Left colon (tissue), 2 donors: ENCODE results near the gene AGBL3. TPM values are rescaled to one million over a fixed set of nuclear protein-coding genes. Genes with fewer than 3 reads are reported as not detected.
A peak's percentile ranks its signal among the peaks of the same experiment; 100 is the strongest.

ENCODE experiments used
- ATAC-seq: fragments of 200-7000 bp; cut with Tn5 transposase; one replicate; pipeline ENCODE4 v1.9.1; 2020; ENCODE audit warnings: mild to moderate bottlenecking, moderate library complexity
- DNase-seq, 2 donors: peaks; one replicate each; pipeline ENCODE4 v3.0.0-alpha.2; 2020
- intact Hi-C, 2 donors: fragments of 100-400 bp; cut with DNase I in 1 of 2; cut with micrococcal nuclease in 1 of 2; formaldehyde crosslinking; loops; one replicate each; pipeline versions ENCODE4 v1.11.2 to v1.14.0; 2022; cut with DNase I, micrococcal nuclease
- long read RNA-seq: library from polyadenylated mRNA; unstranded; transcript quantifications from one replicate; pipeline ENCODE4 v2.0.0, GENCODE V29; 2021
- total RNA-seq, 2 donors: library from RNA; stranded (reverse); fragmentation: NEBNext Ultra II Directional; extraction: Animal tissue kit (Norgen Biotek cat#: 25700); gene quantifications; one replicate each; pipeline ENCODE4 v1.2.1, GENCODE V29; 2021
- donor health status: DM: no; HTN: no; CAD: no.
- donor health status: DM: yes; HTN: yes; CAD: no.

The AGBL3 gene
- under 1 TPM; 0.64 to 0.78 TPM for total RNA-seq
- long read RNA-seq, partial matches to known transcripts: 0 of 5 reads
- long read RNA-seq, other reads (novel, unspliced or antisense): 5 of 5 reads

GRCh38 chr7:134986363-134987251 lies at the start of gene AGBL3:
Gene AGBL3 (plus strand): TSS chr7:134986508. CDS start chr7:134987934, 1,426 bp downstream.
- intact Hi-C loops: loop anchor here in 1 of 2 donors (5.0 kb wide), 1 partner anchor 161 kb away; the partner anchor contains the start of gene TMEM140
- DNase-seq (peak; percentile 97 to 98), ATAC-seq (peak; percentile 98)

DNA sequence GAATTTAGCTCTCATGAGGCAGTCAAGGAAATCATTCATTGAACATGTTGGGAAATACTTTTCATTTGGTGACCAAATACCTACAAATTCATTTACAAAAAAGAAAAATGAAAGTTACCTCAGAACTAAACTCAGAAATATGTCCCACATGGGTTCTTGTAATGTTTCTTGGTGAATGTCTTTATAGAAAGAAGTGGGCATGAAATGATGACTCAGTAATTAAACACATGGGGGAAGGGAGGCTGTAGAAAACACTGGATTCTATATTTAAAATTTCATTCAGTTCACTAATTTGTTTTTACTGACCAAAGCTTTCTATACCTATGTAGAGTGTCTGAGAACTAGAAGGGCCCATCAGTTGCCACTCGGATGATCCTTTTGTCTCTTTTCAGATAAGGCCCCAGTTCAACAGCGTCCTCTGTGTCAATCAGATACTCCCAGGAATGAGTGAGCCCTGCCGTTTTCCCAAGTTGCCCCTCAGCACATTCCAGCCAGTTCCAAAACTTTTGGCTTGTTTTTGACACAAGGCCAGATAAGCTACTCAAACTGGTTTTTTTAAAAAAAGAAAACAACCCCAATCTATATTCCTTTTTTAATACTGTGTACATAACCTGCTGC lies 49.3 kb upstream of the AGBL3 start:
- ATAC-seq: no peak
- intact Hi-C loops: no loop called here
- DNase-seq: no peak

GRCh38 chr7:134938141-134938540 lies 48.2 kb upstream of the AGBL3 start:
- DNase-seq (no peak), ATAC-seq (no peak)
- intact Hi-C loops: no loop called here

GRCh38 chr7:134939136-134939535 lies 47.2 kb upstream of the AGBL3 start:
- DNase-seq: no peak
- no peak for ATAC-seq
- intact Hi-C loops: no loop called here

DNA sequence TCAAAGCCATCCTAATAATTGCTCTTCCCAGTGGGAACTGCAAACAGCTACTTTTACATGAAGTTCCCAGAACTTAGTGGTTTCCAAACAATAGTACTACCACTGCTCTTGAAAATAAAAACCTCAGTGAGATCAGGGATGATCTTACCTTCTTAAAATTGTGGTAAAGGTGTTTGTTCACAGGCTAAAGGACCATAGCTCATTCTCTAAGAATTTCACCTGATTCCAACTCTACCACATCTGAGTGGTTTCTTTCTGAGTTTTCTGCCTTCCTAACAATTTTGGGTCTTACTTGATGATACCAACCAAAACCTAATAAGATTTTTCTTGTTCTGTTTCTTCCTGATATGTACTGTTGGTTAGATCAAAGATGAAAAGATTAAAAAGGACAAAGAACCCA lies 45.6 kb upstream of the AGBL3 start:
- ATAC-seq: no peak
- no peak for DNase-seq
- intact Hi-C loops: no loop called here

DNA sequence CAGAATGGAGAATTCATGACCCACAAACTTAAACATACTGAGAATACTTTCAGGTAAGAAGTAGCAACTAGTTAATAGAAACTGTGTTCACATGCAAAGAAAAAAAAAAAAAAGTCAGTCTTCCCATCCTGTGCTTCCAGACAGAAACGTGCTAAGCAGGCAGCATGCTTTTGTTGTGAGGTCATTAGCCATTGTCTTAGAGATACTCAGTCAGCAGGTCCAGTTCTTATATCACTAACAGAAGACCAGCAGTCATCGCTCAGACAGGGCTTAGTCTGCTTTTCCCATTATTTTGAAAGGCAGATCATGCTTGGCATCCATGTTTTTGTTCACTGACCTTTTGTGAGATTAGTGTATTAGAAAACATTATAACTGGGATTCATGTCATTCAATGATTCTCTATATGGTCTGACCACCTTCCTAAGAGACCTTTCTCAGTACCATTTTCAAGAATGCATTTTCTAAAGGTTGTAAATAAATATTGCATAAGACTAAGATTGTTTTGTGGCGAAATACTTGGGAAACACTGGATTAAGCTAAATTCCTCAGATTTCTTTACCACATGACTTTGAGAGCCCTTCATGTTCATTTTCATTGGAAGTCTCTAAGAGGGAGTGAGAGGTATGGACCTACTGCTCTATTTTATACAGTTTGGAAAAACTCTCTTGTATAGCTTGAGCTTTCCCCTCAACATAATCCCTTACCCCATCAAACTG lies 45.0 kb upstream of the AGBL3 start:
- ATAC-seq (no peak), DNase-seq (no peak)
- intact Hi-C loops: no loop called here

- no peak for ATAC-seq
- intact Hi-C loops: no loop called here
These were observed 44.4 kb upstream of the AGBL3 start for GRCh38 chr7:134941952-134942351.

DNA sequence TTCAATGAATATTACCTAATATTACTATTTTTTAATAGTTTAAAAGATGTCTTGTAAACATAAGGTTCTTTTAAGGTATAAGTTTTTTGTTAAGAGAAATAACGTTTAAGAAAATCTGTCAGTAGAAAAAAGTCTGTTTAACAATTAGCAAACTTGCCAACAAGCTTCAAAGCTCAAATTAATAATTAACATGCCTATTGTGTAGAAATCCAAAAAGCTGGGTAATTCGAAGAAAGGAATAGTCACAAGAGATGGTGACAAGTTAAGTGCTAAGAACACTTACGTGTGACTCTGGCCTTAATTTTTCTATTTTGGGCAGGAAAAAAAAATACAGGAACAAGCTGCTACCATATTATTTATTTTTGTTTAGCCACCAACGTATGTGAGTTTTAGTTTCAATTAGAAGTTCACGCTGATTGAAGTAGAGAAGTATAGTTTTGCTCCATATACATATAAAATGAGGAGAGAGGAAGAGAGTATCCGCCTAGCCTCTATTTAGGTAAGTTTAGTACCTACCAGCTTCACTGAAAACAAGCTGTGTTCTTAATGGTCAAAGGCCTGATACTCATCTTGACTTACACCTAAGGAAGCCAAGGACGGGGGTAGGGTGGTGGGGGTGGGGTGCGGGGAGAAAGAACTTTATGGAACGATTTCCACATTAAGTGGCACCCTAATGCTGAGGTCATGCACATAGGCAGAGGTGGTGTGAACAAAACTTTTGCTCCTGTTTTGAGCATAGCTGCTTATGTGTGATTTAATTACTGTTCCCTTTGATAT lies 43.4 kb upstream of the AGBL3 start:
- no peak for ATAC-seq
- intact Hi-C loops: no loop called here
- DNase-seq: no peak

More at GRCh38 chr7:134941952-134942351, 44.4 kb upstream of the AGBL3 start:
- no peak for DNase-seq

- intact Hi-C loops: no loop called here
- no peak for DNase-seq
- ATAC-seq: no peak
These were observed 42.4 kb upstream of the AGBL3 start for GRCh38 chr7:134943785-134944400.

GRCh38 chr7:134945691-134946090 lies 40.6 kb upstream of the AGBL3 start:
- DNase-seq: no peak
- intact Hi-C loops: no loop called here

DNA sequence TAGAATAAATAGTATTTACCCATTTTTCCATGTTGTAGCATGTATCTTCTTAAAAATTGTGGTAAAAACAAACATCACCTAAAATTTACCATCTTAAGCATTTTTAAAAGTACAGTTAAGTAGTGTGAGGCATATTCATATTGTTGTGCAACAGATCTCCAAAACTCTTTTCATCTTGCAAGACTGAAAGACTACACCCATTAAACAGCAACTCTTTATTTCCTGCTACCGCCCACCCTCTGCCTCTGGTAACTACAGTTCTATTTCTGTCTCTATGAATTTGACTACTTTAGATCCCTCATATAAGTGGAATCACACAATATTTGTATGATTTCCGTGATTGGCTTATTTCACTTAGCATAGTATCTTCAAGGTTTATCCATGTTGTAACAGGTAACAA lies 40.0 kb upstream of the AGBL3 start:
- intact Hi-C loops: no loop called here
- ATAC-seq (no peak), DNase-seq (no peak)

More at GRCh38 chr7:134945691-134946090, 40.6 kb upstream of the AGBL3 start:
- ATAC-seq: no peak

- no peak for DNase-seq
- ATAC-seq: no peak
- intact Hi-C loops: no loop called here
These were observed 39.0 kb upstream of the AGBL3 start for GRCh38 chr7:134947329-134947728.

GRCh38 chr7:134947831-134948230 lies 38.5 kb upstream of the AGBL3 start:
- intact Hi-C loops: no loop called here
- ATAC-seq: no peak
- DNase-seq: no peak

DNA sequence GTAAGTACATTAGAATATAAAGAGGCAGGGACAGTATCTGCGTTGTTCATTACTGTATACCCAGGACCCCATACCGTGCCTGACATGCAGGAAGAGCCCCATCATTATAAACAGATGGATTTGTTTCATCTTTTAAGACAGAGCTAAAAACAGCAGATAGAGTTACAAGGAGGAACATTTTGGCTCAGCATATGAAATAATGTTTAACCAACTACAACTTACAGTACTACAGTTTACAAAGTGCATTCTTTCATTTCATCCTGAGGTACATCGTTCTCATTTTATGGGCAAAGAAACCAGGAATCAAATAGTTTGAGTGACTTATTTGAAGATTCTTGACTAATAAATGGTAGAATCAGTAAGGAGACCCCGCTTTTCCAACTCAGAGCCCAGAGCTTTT lies 38.1 kb upstream of the AGBL3 start:
- DNase-seq: no peak
- intact Hi-C loops: no loop called here
- ATAC-seq: no peak

- ATAC-seq (no peak), DNase-seq (no peak)
- intact Hi-C loops: no loop called here
These were observed 37.6 kb upstream of the AGBL3 start for GRCh38 chr7:134948736-134949135.

DNA sequence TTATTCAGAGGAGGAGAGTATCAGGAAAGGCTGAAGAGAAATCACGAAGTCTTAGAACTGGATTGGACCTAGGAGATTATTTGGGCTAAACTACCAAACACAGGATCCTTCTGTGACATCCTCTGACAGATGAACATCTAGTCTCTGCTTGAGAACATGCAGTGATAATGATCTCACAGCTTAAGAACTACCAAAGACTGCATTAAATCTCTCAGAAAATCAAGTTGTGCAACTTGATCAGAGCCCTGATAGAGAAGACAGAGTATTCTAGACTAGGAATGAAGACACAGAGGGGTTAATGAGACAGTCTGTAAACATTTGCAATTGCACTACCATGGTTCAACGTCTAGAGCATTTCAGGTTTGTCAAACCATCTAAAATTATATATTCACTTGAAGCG lies 37.1 kb upstream of the AGBL3 start:
- intact Hi-C loops: no loop called here
- ATAC-seq: no peak
- DNase-seq: no peak

- DNase-seq (no peak), ATAC-seq (no peak)
- intact Hi-C loops: loop anchor here in 1 of 2 donors (5.0 kb wide), 1 partner anchor 98 kb away; no protein-coding TSS in a partner anchor
These were observed 31.9 kb upstream of the AGBL3 start for GRCh38 chr7:134954197-134955082.
